Measurements from ENCODE around the gene CCDC91. TPM values are rescaled to one million over a fixed set of nuclear protein-coding genes. Genes with fewer than 3 reads are reported as not detected.
"Not testable (repeated sequence)": the region's sequence is repeated elsewhere in the genome, so short reads cannot be mapped to it uniquely, and the experiment has no call there.

CCDC91 gene
- total RNA-seq, 4 donors from 2014 or later, result 7.2 to 37.6 (median 22.7) TPM

- H3K4me3 ChIP-seq, result no peak overlapping the region
- peaks cover 0 to 5% (median 2%) of the 10 kb centered on the region in 3 donors for H3K4me1 ChIP-seq
- peaks cover 0 to 30% (median 0%) of the 10 kb centered on the region in 3 donors for H3K36me3 ChIP-seq
- intact Hi-C loops (cut with DNase I), result no loop called here
- no peaks in the 10 kb centered on the region for H3K27me3 ChIP-seq
- DNase-seq, result no peak
- no peak overlapping the region for H3K27ac ChIP-seq
- peaks cover 0 to 4% (median 0%) of the 10 kb centered on the region in 3 donors for H3K9me3 ChIP-seq
- no peak for TF ChIP-seq POLR2A (IDR thresholded peaks at IDR 0.05)
- TF ChIP-seq, protein P1, sequence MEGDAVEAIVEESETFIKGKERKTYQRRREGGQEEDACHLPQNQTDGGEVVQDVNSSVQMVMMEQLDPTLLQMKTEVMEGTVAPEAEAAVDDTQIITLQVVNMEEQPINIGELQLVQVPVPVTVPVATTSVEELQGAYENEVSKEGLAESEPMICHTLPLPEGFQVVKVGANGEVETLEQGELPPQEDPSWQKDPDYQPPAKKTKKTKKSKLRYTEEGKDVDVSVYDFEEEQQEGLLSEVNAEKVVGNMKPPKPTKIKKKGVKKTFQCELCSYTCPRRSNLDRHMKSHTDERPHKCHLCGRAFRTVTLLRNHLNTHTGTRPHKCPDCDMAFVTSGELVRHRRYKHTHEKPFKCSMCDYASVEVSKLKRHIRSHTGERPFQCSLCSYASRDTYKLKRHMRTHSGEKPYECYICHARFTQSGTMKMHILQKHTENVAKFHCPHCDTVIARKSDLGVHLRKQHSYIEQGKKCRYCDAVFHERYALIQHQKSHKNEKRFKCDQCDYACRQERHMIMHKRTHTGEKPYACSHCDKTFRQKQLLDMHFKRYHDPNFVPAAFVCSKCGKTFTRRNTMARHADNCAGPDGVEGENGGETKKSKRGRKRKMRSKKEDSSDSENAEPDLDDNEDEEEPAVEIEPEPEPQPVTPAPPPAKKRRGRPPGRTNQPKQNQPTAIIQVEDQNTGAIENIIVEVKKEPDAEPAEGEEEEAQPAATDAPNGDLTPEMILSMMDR (IDR thresholded peaks at IDR 0.05), result no peak
Measured at GRCh38 chr12:28316049-28316448, 125.8 kb downstream of the CCDC91 start.

GRCh38 chr12:28318273-28318672 lies 128.0 kb downstream of the CCDC91 start:
- H3K9me3 ChIP-seq, result peaks cover 0 to 4% (median 0%) of the 10 kb centered on the region in 3 donors
- intact Hi-C loops (cut with DNase I), result no loop called here
- H3K27ac ChIP-seq, result no peak overlapping the region
- H3K36me3 ChIP-seq, result peaks cover 0 to 22% (median 0%) of the 10 kb centered on the region in 3 donors
- no peaks in the 10 kb centered on the region for H3K27me3 ChIP-seq
- no peak for DNase-seq
- H3K4me1 ChIP-seq, result peaks cover 0 to 5% (median 2%) of the 10 kb centered on the region in 3 donors
- WGBS, 2 donors, result 69 to 71% methylated on average over 3 of the region's 3 CpGs
- no peak overlapping the region for H3K4me3 ChIP-seq
- TF ChIP-seq, protein P1 (IDR thresholded peaks at IDR 0.05), result no peak
- no peak for TF ChIP-seq POLR2A (IDR thresholded peaks at IDR 0.05)

- H3K4me1 ChIP-seq, result no peaks in the 10 kb centered on the region
- H3K4me3 ChIP-seq, result no peak overlapping the region
- no peak overlapping the region for H3K27ac ChIP-seq
- intact Hi-C loops (cut with DNase I), result no loop called here
- WGBS, 2 donors, result 95 to 100% methylated on average over 1 of the region's 1 CpG
- TF ChIP-seq, protein P1 (IDR thresholded peaks at IDR 0.05), result no peak
- no peak for TF ChIP-seq POLR2A (IDR thresholded peaks at IDR 0.05)
- H3K36me3 ChIP-seq, result peaks cover 0 to 17% (median 0%) of the 10 kb centered on the region in 3 donors
- peaks cover 0 to 4% (median 0%) of the 10 kb centered on the region in 3 donors for H3K9me3 ChIP-seq
- no peaks in the 10 kb centered on the region for H3K27me3 ChIP-seq
- DNase-seq, result no peak
Measured at GRCh38 chr12:28320353-28320752, 130.1 kb downstream of the CCDC91 start.

- intact Hi-C loops (cut with DNase I), result no loop called here
- Histone ChIP-seq H3K9me3 (peaks cover 0 to 6% (median 0%) of the 10 kb centered on the region in 3 donors), H3K4me1 (no peaks in the 10 kb centered on the region), H3K27me3 (no peaks in the 10 kb centered on the region), H3K4me3 (no peak overlapping the region), H3K27ac (no peak overlapping the region), H3K36me3 (no peaks in the 10 kb centered on the region)
- no peak for DNase-seq
- WGBS, 2 donors, result 91 to 100% methylated on average over 4 of the region's 4 CpGs
- TF ChIP-seq, protein P1 (IDR thresholded peaks at IDR 0.05), result no peak
- no peak for TF ChIP-seq POLR2A (IDR thresholded peaks at IDR 0.05)
Measured at GRCh38 chr12:28327722-28328121, 137.5 kb downstream of the CCDC91 start.

GRCh38 chr12:28328967-28329366 lies 138.7 kb downstream of the CCDC91 start:
- no peak for DNase-seq
- Histone ChIP-seq H3K27ac (no peak overlapping the region), H3K27me3 (no peaks in the 10 kb centered on the region), H3K4me1 (no peaks in the 10 kb centered on the region), H3K9me3 (peaks cover 0 to 6% (median 0%) of the 10 kb centered on the region in 3 donors), H3K4me3 (no peak overlapping the region), H3K36me3 (no peaks in the 10 kb centered on the region)
- intact Hi-C loops (cut with DNase I), result no loop called here
- 88 to 93% methylated on average over 2 of the region's 2 CpGs for WGBS, 2 donors
- no peak for TF ChIP-seq POLR2A (IDR thresholded peaks at IDR 0.05)
- TF ChIP-seq, protein P1 (IDR thresholded peaks at IDR 0.05), result no peak

GRCh38 chr12:28329727-28330126 lies 139.5 kb downstream of the CCDC91 start:
- H3K9me3 ChIP-seq; H3K4me3 ChIP-seq; intact Hi-C loops (cut with DNase I); DNase-seq; H3K27ac ChIP-seq; H3K27me3 ChIP-seq; H3K4me1 ChIP-seq; H3K36me3 ChIP-seq: not testable (repeated sequence)
- WGBS, 2 donors, result 88 to 96% methylated on average over 2 of the region's 2 CpGs

- intact Hi-C loops (cut with DNase I); DNase-seq; H3K4me1 ChIP-seq; H3K9me3 ChIP-seq; H3K27ac ChIP-seq; H3K36me3 ChIP-seq; H3K27me3 ChIP-seq; H3K4me3 ChIP-seq: not testable (repeated sequence)
- WGBS, 2 donors, result 76 to 82% methylated on average over 3 of the region's 3 CpGs
Measured at GRCh38 chr12:28330232-28330631, 140.0 kb downstream of the CCDC91 start.
